Measurements from ENCODE around the gene TMPRSS9. TPM values are rescaled to one million over a fixed set of nuclear protein-coding genes. Genes with fewer than 3 reads are reported as not detected.

TMPRSS9 gene
- polyA plus RNA-seq, 1 donor from 2014 or later: not detected

DNA sequence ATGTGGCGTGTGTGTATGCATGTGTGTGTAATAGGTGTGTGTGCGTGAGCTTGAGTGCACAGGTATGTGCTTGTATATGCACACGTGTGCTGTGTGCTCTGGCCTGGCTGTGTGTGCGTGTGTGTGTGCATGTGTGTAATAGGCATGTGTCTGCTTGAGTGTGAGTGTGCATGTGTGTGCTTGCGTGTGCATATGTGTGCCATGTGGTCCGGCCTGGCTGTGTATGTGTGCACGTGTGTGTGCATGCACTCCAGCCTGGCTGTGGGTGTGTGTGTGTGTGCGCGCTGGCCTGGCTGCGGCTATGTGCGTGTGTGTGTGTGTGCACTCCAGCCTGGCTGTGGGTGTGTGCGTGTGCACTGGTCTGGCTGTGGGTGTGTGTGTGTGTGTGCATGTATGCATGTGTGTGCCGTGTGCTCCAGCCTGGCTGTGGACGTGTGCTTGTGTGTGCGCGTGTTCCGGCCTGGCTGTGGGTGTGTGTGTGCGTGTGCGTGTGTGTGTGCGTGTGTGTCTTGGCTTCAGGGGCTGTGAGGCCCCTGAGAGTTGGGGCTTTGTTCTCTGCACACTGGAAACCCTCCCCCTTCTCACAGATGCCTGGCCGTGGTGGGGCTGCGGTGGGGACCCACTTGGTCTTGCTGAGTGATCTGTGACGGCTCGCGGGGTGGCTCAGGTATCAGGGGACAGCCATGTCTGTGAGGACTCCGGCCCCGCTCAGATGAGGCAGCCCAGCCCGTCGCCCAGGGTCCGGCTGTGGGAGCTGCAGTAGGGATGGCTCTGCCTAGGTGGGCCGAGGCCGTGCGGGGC lies 23.3 kb upstream of the TMPRSS9 start:
- Histone ChIP-seq H3K9ac (ENCODE audit: low read length) (no peak overlapping the region), H2AFZ (ENCODE audit: low read depth, low read length) (no peak overlapping the region), H4K20me1 (ENCODE audit: insufficient read depth) (no peaks in the 10 kb centered on the region), H3K27ac (ENCODE audit: low read length) (no peak overlapping the region), H3K27me3 (ENCODE audit: insufficient read depth, low read depth, low read length) (no peaks in the 10 kb centered on the region), H3K36me3 (ENCODE audit: insufficient read depth, low read length) (no peaks in the 10 kb centered on the region), H3K4me2 (ENCODE audit: low read length) (no peak overlapping the region), H3K79me2 (replicated peaks; ENCODE audit: insufficient read depth, low read length) (peaks cover 21% of the 10 kb centered on the region), H3K9me3 (ENCODE audit: low read length) (no peaks in the 10 kb centered on the region), H3F3A (ENCODE audit: insufficient read depth, low read length, poor library complexity, severe bottlenecking) (no peaks in the 10 kb centered on the region), H3K4me3 (ENCODE audit: low read length) (no peak overlapping the region), H3K9me2 (ENCODE audit: insufficient read depth, low read length) (no peaks in the 10 kb centered on the region)
- TF ChIP-seq, protein P1, sequence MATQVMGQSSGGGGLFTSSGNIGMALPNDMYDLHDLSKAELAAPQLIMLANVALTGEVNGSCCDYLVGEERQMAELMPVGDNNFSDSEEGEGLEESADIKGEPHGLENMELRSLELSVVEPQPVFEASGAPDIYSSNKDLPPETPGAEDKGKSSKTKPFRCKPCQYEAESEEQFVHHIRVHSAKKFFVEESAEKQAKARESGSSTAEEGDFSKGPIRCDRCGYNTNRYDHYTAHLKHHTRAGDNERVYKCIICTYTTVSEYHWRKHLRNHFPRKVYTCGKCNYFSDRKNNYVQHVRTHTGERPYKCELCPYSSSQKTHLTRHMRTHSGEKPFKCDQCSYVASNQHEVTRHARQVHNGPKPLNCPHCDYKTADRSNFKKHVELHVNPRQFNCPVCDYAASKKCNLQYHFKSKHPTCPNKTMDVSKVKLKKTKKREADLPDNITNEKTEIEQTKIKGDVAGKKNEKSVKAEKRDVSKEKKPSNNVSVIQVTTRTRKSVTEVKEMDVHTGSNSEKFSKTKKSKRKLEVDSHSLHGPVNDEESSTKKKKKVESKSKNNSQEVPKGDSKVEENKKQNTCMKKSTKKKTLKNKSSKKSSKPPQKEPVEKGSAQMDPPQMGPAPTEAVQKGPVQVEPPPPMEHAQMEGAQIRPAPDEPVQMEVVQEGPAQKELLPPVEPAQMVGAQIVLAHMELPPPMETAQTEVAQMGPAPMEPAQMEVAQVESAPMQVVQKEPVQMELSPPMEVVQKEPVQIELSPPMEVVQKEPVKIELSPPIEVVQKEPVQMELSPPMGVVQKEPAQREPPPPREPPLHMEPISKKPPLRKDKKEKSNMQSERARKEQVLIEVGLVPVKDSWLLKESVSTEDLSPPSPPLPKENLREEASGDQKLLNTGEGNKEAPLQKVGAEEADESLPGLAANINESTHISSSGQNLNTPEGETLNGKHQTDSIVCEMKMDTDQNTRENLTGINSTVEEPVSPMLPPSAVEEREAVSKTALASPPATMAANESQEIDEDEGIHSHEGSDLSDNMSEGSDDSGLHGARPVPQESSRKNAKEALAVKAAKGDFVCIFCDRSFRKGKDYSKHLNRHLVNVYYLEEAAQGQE (IDR thresholded peaks at IDR 0.05; ENCODE audit: borderline replicate concordance): no peak
- TF ChIP-seq EP300 (conservative IDR thresholded peaks at IDR 0.05; ENCODE audit: poor library complexity, severe bottlenecking) (no peak), RAD21 (conservative IDR thresholded peaks at IDR 0.05) (no peak), SMC3 (conservative IDR thresholded peaks at IDR 0.05; ENCODE audit: poor library complexity) (no peak), TAF1 (IDR thresholded peaks at IDR 0.05; ENCODE audit: low read depth) (no peak), EZH2 (IDR thresholded peaks at IDR 0.05; ENCODE audit: borderline replicate concordance, insufficient read depth, low read length, poor library complexity, severe bottlenecking) (no peak), MXI1 (conservative IDR thresholded peaks at IDR 0.05; ENCODE audit: poor library complexity, severe bottlenecking) (no peak), POLR2AphosphoS5 (IDR thresholded peaks at IDR 0.05) (no peak)
- TF ChIP-seq, protein P2, sequence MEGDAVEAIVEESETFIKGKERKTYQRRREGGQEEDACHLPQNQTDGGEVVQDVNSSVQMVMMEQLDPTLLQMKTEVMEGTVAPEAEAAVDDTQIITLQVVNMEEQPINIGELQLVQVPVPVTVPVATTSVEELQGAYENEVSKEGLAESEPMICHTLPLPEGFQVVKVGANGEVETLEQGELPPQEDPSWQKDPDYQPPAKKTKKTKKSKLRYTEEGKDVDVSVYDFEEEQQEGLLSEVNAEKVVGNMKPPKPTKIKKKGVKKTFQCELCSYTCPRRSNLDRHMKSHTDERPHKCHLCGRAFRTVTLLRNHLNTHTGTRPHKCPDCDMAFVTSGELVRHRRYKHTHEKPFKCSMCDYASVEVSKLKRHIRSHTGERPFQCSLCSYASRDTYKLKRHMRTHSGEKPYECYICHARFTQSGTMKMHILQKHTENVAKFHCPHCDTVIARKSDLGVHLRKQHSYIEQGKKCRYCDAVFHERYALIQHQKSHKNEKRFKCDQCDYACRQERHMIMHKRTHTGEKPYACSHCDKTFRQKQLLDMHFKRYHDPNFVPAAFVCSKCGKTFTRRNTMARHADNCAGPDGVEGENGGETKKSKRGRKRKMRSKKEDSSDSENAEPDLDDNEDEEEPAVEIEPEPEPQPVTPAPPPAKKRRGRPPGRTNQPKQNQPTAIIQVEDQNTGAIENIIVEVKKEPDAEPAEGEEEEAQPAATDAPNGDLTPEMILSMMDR (IDR thresholded peaks at IDR 0.05; ENCODE audit: poor library complexity, severe bottlenecking): no peak

- Histone ChIP-seq H3K4me2 (ENCODE audit: low read length) (no peak overlapping the region), H4K20me1 (ENCODE audit: insufficient read depth) (no peaks in the 10 kb centered on the region), H3F3A (ENCODE audit: insufficient read depth, low read length, poor library complexity, severe bottlenecking) (no peaks in the 10 kb centered on the region), H3K27ac (ENCODE audit: low read length) (no peak overlapping the region), H3K9me3 (ENCODE audit: low read length) (no peaks in the 10 kb centered on the region), H3K4me3 (ENCODE audit: low read length) (no peak overlapping the region), H3K36me3 (ENCODE audit: insufficient read depth, low read length) (no peaks in the 10 kb centered on the region), H3K9me2 (ENCODE audit: insufficient read depth, low read length) (no peaks in the 10 kb centered on the region), H3K79me2 (replicated peaks; ENCODE audit: insufficient read depth, low read length) (peaks cover 15% of the 10 kb centered on the region), H3K9ac (ENCODE audit: low read length) (no peak overlapping the region), H3K27me3 (ENCODE audit: insufficient read depth, low read depth, low read length) (no peaks in the 10 kb centered on the region), H2AFZ (ENCODE audit: low read depth, low read length) (no peak overlapping the region)
- TF ChIP-seq EZH2 (IDR thresholded peaks at IDR 0.05; ENCODE audit: borderline replicate concordance, insufficient read depth, low read length, poor library complexity, severe bottlenecking) (no peak), EP300 (conservative IDR thresholded peaks at IDR 0.05; ENCODE audit: poor library complexity, severe bottlenecking) (no peak), SMC3 (conservative IDR thresholded peaks at IDR 0.05; ENCODE audit: poor library complexity) (no peak)
- TF ChIP-seq, protein P2 (IDR thresholded peaks at IDR 0.05; ENCODE audit: poor library complexity, severe bottlenecking): peak; percentile 38
These were observed 22.7 kb upstream of the TMPRSS9 start for GRCh38 chr19:2337329-2337707.

Measured in neural cell (in vitro differentiated cells).